C1 segment of cervical spinal cord (tissue), 14 donors: ENCODE results near the gene LRRC4C.

Source experiments
- DNase-seq, 14 donors: peaks; one replicate each; lab custom pipeline; 2025; lab: John Stamatoyannopoulos, UW

Gene LRRC4C

GRCh38 chr11:41118521-41118920 is 340.9 kb downstream of the LRRC4C start:
- no peak for DNase-seq

- no peak for DNase-seq
Measured at GRCh38 chr11:41116970-41117369, 342.5 kb downstream of the LRRC4C start.

- no peak for DNase-seq
Measured at GRCh38 chr11:41115066-41115465, 344.4 kb downstream of the LRRC4C start.

- no peak for DNase-seq
Measured at GRCh38 chr11:41113160-41113559, 346.3 kb downstream of the LRRC4C start.

- DNase-seq = no peak
Measured at GRCh38 chr11:41110527-41110926, 348.9 kb downstream of the LRRC4C start.

GRCh38 chr11:41102471-41102870 is 357.0 kb downstream of the LRRC4C start:
- DNase-seq = no peak

GRCh38 chr11:41099654-41100053 is 359.8 kb downstream of the LRRC4C start:
- no peak for DNase-seq

- DNase-seq = no peak
Measured at GRCh38 chr11:41085123-41085522, 374.3 kb downstream of the LRRC4C start.

- DNase-seq = no peak
Measured at GRCh38 chr11:41081756-41082285, 377.6 kb downstream of the LRRC4C start.

GRCh38 chr11:41074318-41074717 is 385.1 kb downstream of the LRRC4C start:
- no peak for DNase-seq

- no peak for DNase-seq
Measured at GRCh38 chr11:41065432-41065831, 394.0 kb downstream of the LRRC4C start.

GRCh38 chr11:41058138-41058537 is 401.3 kb downstream of the LRRC4C start:
- DNase-seq = no peak

- no peak for DNase-seq
Measured at GRCh38 chr11:41056892-41057569, 402.4 kb downstream of the LRRC4C start.

GRCh38 chr11:41053894-41054293 is 405.6 kb downstream of the LRRC4C start:
- no peak for DNase-seq

GRCh38 chr11:41051919-41052635 is 407.4 kb downstream of the LRRC4C start:
- peak in 1 of 14 donors; percentile 20 for DNase-seq

- no peak for DNase-seq
Measured at GRCh38 chr11:41050791-41051190, 408.7 kb downstream of the LRRC4C start.

- no peak for DNase-seq
Measured at GRCh38 chr11:41047229-41047628, 412.2 kb downstream of the LRRC4C start.

GRCh38 chr11:41045266-41045665 is 414.2 kb downstream of the LRRC4C start:
- DNase-seq = peak in 1 of 14 donors; percentile 18

GRCh38 chr11:41044747-41045146 is 414.7 kb downstream of the LRRC4C start:
- DNase-seq = no peak

- no peak for DNase-seq
Measured at GRCh38 chr11:41042688-41043087, 416.8 kb downstream of the LRRC4C start.

GRCh38 chr11:41040474-41040873 is 419.0 kb downstream of the LRRC4C start:
- no peak for DNase-seq

- no peak for DNase-seq
Measured at GRCh38 chr11:41039592-41039991, 419.9 kb downstream of the LRRC4C start.

GRCh38 chr11:41031551-41032060 is 427.8 kb downstream of the LRRC4C start:
- DNase-seq = peak in 1 of 14 donors; percentile 52
